ENCODE measurements around the gene AP4B1.

GRCh38 chr1:113895098-113895497 lies 9.5 kb downstream of the AP4B1 start:
- no peak for TF ChIP-seq YY1 (IDR thresholded peaks at IDR 0.05; ENCODE audit: insufficient read depth, insufficient read length)
- TF ChIP-seq ZNF274 (IDR thresholded peaks at IDR 0.05; ENCODE audit: low read depth, low read length): no peak
- no peak for TF ChIP-seq SUZ12 (IDR thresholded peaks at IDR 0.05; ENCODE audit: extremely low read depth, insufficient read depth, insufficient read length)
